GM21529 (cell line): ENCODE results near the gene ANAPC2.

Experiments
- ATAC-seq: cut with Tn5 transposase; IDR thresholded peaks from one replicate; pipeline ENCODE4 v1.9.1; 2021; ENCODE audit not compliant: unreplicated experiment

ANAPC2 gene

GRCh38 chr9:137227054-137227852 is 38.9 kb upstream of the ANAPC2 start, which contains the start of gene RNF224:
Gene RNF224, plus strand, starts transcription at chr9:137227502. Its CDS starts 834 bp downstream, at chr9:137228336.
- ATAC-seq: no peak

GRCh38 chr9:137226338-137227053 is 38.1 kb upstream of the ANAPC2 start:
- no peak for ATAC-seq

- no peak for ATAC-seq
These were observed 37.5 kb upstream of the ANAPC2 start for GRCh38 chr9:137225699-137226331.

- no peak for ATAC-seq
These were observed 36.7 kb upstream of the ANAPC2 start, which contains the start of gene CYSRT1 for GRCh38 chr9:137224830-137225694. Gene CYSRT1, plus strand, starts transcription at chr9:137225174. Its CDS starts 448 bp downstream, at chr9:137225622.

GRCh38 chr9:137223078-137223970 is 35.0 kb upstream of the ANAPC2 start:
- ATAC-seq: peak; percentile 76

GRCh38 chr9:137222190-137223077 is 34.1 kb upstream of the ANAPC2 start, which contains the start of gene RNF208:
Gene RNF208, minus strand, starts transcription at chr9:137222240. Its CDS starts 1,028 bp downstream, at chr9:137221212.
- peak; percentile 2 for ATAC-seq

- no peak for ATAC-seq
These were observed 33.2 kb upstream of the ANAPC2 start for GRCh38 chr9:137221506-137222111.

GRCh38 chr9:137221095-137221505 is 32.7 kb upstream of the ANAPC2 start:
- ATAC-seq: no peak

- ATAC-seq: no peak
These were observed 32.1 kb upstream of the ANAPC2 start for GRCh38 chr9:137220317-137221094.

- ATAC-seq: no peak
These were observed 31.5 kb upstream of the ANAPC2 start for GRCh38 chr9:137219757-137220316.

- no peak for ATAC-seq
These were observed 30.5 kb upstream of the ANAPC2 start for GRCh38 chr9:137218754-137219271.

GRCh38 chr9:137218212-137218753 is 29.9 kb upstream of the ANAPC2 start:
- no peak for ATAC-seq

GRCh38 chr9:137217276-137218211 is 29.2 kb upstream of the ANAPC2 start:
- no peak for ATAC-seq

- ATAC-seq: no peak
These were observed 28.0 kb upstream of the ANAPC2 start for GRCh38 chr9:137216188-137216965.
